HG03575 (cell line): ENCODE measurements around the gene MYO1H.
"Not testable (repeated sequence)": the region's sequence is repeated elsewhere in the genome, so short reads cannot be mapped to it uniquely, and the experiment has no call there.

ENCODE experiments used
- ATAC-seq: cut with Tn5 transposase; IDR thresholded peaks from one replicate; pipeline ENCODE4 v1.9.1; 2021; ENCODE audit not compliant: unreplicated experiment, insufficient number of reproducible peaks, low FRiP score; ENCODE audit errors: extremely low read depth

MYO1H gene

DNA sequence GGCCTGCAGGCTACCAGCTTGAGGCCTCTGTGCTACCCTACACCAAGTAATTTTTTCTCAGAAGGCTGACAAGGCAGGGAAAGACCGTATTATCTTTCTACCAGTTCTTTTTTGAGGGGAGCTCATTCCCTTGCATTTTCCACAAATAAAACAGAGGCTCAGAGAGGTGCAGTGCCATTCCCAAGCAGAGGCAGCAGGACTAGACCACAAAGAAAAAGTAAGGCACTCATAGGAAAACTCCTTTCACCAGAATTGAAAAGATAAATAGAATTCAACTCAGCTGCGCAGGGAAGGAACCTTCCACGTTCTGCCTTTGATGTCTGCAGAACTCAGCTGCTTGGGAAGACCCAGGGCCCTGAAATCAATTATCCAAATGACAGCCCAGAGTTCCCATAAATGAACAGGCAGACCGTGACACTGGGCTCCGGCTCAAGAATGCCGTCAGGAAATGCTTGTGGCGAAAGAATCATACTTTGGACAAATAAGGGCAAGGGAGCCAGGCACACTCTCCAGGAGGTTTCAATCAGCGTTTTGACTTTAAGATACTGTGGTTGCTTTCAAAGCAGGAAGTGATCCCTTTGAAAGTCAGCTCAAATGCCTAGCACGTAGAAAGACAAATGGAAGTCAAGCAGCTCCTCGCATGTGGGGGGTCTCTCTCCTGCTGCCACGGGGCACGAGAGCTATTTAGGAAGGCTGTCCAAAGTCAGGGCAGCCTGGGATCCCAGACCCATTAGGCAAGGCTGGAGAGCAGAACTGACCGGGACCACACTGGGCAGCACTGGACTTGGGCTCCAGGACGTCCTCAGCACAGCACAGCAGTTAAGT is 115.4 kb downstream of the MYO1H start:
- no peak for ATAC-seq

DNA sequence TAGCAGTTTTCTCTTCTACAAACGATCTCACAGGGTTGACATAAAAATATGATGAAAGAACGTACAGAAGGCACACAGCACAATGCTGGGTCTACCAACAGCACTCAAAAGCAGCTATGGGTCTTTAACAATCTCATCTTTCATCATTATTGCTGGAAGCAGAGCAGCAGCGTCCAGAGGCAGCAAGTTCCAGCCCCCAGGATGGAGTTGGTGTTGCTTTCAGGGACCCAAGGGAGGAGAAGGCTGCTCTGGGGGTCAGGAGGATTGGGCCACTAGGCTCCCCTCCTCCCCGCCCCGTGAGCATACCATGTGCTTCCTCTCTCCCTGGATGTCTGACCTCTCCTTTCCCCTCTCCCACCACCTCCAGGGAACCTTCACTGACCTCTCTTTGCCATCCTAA is 116.1 kb downstream of the MYO1H start:
- no peak for ATAC-seq

DNA sequence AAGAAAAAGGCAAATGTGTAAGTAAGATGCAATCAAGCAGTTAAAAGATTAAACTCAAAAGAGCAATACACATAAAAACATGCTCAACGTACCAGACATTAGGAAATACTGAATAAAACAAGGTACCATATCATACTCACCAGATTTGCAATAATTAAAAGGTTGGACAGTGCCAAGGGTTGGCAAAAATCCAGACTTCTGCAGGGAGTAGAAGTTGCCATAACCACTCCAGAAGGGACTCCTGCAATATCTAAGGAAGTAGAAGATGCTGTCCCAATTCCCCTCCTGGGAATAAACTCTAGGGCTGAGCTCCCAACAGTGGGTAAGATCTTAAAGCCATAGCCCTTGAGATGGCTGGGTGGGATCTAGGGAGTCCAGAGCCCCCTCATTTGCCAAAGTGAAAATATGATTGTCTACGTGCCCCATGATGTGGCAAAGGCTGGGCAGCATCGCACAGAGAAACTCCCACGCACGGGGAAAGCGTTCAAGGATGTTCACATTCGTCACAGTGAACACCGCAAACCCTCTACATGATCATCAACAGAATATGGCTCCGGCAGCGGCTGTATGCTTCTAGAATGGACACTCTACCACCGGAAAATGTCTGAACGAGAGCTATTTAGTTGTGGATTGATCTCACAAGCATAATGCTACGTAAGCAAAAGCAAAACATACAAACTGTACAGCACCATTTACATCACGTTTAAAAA is 117.1 kb downstream of the MYO1H start:
- no peak for ATAC-seq

DNA sequence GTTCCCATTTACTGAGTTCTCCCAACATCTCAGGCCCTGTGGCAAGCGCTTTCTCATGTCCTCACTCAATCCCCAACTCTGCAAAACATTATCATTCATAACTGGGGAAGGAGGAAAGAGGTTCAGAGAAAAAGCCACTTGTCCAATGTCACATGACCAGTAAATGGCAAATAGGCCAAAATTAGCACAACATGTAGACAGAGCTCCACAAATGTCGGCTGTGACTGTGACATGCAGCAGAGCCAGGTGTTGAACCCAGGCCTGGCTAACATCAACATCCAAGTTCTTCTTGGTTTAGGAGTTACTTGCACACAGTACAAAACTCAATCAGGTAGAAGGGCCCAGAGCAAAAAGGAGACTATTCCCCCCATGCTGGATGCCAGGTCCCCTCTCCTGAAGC is 118.6 kb downstream of the MYO1H start:
- ATAC-seq, result no peak

DNA sequence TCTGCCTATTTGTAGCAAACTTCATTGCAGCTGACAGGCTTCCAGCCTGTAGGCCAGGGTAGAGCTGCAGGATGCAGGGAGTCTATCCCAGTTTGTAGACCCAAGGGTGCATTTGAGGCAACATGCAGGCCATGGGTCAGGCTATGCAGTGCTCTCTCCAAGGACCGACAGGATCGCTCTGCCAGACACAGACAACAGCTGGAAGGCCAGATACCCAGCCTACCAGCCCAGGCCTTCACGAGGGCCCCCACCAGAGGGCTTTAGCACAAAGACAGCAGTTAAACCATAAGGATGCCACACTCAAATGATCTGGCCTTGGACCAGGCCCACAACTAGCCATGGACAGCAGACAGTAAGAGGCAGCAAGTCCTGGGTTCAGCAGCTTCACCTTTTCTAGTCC is 119.1 kb downstream of the MYO1H start:
- ATAC-seq, result no peak

DNA sequence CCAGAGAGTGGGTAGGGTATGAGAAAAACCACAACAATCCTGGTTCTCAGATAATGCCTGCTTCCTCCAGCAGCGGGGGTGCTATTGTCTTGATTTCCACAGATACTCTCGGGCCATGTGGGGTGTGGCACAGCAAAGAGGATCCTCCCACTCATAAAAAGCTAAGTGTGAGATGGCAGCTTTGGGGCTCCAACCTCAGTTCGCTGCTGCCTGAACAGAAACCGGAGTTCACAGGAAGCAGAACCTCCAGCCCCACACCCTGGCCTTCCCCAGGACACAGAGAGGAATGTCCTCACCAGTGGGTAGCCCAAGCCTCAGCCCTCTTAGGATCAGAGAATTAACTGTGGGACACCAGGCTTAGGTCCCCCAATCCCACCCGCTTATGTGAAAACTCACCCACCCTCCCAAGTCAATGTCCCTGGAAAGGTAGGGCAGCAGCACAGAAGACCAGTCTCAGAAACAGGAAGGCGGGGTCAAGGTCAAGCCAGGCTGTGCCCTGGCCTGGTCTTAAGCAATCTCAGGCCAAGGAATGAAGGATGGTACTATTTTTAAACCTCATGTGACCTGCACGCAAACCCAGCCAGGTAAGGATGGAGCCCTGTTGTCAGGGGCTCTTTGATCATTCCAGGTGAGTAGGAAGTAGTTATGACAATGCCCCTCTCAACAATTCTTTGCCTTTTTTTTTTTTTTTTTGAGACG is 120.4 kb downstream of the MYO1H start:
- ATAC-seq, result no peak

DNA sequence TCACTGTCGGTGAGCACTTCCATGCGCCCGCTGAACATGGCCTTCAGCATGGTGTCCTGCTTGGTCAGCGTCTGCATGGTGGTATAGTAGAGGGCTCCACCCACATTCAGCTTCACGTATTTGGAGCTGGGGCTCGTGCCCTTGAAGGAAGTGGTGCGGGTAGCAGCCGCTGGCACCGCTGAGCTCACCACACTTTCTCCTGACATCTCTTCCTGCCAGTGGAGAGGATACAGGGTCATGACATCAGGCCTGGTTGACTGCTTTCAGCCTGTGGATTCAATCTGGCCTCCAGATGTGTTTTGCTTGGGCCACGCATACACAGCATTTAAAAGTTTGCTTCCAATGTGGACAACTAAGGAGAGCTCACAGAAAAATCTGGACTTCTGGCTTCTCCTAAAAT is 121.8 kb downstream of the MYO1H start:
- ATAC-seq, result no peak

DNA sequence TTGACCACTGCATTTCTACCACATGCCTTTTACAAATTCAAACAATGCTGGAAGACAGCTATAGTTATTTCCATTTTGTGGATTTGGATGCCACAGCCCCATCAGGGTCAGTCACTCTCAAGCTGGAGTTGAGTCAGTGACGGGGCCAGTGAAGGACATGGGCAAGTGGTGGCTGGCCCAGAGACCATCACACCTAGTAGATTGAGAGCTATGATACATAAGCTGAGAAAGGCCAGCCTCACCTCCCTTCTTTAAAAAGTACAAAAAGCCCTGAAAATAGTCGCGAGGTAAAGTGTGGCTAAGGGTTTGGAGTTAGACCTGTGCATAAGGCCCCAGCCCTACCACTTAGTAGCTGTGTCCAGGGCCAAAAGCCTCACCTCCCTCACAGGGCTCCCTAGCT is 125.3 kb downstream of the MYO1H start:
- no peak for ATAC-seq

DNA sequence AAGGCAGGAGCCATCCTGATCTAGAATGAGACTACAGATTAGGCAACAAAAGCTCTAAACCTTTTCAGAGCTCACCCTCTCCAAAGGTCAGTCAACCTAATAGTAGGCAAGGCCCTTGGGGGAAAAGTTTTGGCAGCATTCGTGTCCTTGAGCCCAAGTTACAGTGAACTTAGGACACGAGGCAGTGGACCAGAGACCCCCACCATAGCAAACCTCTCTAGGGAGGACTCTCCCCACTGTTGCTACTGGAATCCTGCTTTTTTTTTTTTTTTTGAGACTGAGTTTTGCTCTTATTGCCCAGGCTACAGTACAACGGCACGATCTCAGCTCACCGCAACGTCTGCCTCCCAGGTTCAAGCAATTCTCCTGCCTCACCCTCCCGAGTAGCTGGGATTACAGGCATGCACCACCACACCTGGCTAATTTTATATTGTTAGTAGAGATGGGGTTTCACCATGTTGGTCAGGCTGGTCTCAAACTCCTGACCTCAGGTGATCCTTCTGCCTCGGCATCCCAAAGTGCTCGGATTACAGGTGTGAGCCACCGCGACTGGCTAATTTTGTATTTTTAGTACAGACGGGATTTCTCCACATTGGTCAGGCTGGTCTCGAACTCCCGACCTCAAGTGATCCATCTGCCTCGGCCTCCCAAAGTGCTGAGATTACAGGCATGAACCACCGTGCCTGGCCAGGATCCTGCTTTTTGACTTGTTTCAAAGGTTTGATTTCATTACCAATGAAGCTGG is 126.0 kb downstream of the MYO1H start:
- not testable (repeated sequence) for ATAC-seq

DNA sequence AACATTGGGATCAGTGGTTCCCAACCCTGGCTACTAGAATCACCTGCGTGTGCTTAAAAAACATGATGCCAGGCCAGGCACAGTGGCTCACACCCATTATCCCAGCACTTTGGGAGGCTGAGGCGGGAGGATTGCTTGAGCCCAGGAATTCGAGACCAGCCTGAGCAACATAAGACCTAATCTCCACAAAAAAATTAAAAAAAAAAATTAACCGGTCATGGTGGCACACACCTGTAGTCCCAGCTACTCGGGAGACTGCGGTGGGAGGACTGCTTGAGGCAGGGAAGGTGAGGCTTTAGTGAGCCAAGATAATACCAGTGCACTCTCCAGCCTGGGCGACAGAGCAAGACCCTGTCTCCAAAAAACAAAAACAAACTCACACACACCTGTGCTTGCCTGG is 127.4 kb downstream of the MYO1H start:
- no peak for ATAC-seq

DNA sequence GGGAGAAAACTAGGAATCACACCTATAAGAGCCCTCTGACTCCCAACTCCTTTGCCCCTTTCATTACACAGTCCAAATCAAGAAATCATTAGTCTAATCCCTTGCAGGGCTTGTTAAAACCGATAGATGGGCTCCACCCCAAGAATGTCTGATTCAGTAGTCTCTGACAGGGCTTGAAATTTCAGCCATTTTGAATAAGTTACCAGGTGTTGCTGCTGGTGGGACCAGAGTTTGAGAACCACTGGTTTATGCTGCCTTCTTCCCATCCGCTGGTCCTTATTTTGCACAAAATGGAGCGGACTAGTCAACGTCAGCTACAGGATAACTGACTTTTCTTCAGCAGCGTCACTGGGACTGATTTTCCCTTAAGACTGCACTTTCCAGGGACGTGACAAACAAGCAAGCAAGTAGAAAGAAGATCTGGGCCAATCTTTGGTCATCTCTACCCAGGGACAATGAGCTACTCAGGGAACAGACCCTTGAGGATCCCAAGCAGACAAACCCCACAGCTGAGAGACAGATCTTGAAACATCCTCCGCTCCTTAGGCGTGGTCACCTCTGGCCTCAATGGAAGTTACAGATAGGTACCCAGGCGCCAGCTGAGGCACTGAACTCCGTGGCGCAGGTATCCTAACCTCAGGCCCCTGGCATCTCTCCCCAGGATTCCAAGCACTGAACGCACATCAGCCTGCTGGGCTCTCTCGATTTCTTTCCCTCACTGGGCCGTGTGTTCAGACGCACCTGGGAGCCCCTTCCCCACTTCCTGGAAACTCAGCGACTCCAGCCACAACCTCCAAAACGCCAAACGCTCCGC is 128.5 kb downstream of the MYO1H start:
- ATAC-seq, result no peak

DNA sequence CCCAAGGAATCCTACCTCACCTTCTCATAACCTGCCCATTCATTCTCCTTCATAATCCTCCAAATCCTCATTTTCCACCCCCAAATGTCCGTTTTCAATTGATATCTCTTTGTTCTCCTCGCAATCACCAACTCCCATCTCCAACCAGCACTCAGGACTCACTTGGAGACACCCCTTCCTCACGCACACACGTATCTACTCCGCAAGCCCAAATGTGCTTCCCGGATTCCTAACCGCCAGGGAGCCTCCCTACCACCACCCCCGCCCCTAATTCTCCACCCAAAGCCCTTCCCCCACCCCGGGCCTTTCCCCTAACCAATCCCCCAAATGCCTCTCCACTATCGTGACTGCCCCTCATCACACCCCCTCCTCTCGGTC is 129.1 kb downstream of the MYO1H start:
- no peak for ATAC-seq

DNA sequence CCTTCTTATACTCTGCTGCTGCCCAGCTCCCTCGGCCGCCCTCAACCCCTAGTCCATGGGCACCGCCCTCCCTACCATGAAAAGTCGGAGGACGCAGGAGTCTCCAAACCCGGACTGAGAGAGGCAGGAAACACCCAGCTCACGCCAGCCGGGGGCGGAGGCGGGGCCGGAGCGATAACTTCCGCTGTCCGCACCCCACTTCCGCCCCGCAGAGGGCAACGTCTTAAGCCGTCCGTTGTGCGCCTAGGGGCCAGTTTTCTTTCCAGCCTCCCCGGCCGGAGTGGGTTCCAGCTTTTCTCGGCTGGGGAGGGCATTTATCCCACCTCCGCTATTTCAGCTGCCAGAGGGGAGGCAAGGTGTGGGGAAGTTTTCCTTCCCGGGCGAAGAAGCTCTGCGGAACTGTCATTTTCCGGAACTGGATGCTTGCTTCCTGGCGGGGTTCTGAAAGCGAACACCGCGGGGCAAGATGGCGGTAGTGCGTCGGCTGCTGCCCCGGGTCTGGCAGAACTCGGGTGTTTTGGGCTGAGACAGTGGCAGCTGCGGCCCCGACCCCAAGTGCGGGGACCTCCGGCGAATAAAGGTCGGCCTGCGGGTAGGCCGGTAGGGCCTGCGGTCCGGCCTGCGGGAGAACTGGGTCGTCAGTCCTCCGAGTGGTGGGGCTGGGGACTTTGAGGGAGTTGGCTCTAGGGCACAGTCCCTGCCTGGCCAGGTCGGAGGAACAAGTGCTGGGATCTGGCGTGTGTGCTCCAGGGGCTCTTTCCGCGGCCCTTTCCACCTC is 129.7 kb downstream of the MYO1H start, which contains the start of the genes KCTD10 and UBE3B:
KCTD10 (minus strand) TSS at position 116 of the 778 bp plus-strand sequence; CDS start at position 78, 38 bp downstream.
UBE3B (plus strand) TSS at position 450 of the 778 bp plus-strand sequence. CDS start 5,918 bp downstream, outside the sequence.
- ATAC-seq, result no peak

DNA sequence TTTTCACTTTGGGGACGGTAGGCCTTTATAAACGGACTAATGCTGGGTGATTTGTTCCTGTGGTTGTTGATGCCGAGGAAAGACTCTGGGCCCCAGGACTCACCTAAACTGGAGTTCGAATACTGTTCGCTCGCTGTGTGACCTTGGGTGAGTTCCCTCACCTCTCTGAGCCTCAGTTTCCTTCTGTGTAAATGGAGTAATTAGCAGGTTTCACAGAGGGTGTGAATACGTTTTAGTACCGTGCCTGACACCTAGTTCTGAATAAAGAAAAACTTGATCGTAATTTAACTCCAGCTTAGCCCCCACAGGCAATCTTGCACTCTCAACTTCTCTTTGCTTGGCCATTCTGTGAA is 130.2 kb downstream of the MYO1H start:
- no peak for ATAC-seq

DNA sequence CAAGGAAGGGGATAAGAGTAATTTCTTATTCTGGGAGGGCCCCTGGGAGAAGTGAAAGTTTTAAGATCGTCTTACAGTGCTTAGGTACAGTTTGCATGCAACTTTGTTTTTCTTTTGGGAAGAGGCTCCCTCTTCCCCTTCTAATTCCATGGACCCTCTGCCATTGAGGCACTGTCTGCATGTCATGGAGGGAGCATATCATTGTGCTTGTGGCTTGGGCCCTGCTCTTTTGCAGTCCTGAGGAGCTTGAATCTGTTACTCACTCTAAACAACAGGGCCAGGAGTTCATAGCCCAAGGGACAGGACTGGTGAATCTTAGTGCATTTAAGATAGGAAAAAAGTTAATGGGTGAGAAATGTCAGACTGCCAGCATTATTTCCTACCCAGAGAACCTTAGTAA is 132.1 kb downstream of the MYO1H start:
- ATAC-seq, result no peak

DNA sequence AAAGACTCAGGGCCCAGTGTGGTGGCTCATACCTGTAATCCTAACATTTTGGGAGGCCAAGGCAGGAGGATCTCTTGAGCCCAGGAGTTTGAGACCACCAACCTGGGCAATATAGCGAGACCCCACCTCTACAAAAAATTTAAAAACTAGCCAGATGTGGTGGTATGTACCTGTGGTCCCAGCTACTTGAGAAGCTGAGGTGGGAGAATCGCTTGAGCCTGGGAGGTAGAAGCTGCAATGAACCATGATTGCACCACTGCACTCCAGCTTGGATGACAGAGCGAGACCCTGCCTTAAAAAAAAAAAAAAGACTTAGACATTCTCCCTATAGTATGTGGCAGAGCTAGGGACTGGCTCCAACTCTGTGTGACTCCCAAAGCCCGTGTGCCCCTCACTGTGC is 132.7 kb downstream of the MYO1H start:
- ATAC-seq, result no peak

DNA sequence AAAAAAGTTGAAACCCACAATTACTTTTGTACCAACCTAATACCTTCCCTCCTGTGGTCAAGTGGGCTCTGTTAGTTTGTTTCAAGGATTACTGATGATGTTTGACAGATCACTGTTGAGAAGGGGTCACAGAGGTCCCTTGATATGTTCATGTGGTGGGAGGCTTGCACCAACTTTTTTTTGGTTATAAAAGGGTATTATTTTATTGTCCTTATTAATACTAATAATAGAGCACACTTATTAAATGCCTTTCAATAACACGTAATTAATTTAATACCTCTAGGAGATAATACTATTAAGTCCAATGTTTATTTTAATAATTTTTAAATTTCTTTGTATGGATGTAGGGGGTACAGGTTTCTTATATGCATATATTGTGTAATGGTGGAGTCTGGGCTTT is 134.2 kb downstream of the MYO1H start:
- ATAC-seq, result no peak

DNA sequence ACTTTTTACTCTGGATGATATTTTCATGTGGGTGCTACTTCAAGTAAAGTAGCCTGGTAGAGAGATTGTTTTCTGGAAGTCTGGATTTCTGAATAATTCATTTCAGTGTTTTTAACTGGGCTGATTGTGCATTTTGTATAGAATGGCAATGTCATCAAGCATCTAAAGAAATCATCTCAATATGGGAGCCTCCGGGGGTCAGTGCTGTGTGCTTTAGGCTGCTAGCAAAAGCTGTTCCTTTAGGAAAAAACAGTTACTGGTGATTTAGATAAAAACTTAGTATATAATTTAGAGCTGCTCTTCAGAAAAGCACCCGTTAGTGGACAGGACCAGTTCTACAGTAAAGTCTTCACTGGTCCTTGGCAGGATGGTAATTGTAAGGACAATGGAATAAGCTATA is 134.8 kb downstream of the MYO1H start:
- ATAC-seq, result no peak
